Measurements from ENCODE around the gene LRIG1.

Gene LRIG1

DNA sequence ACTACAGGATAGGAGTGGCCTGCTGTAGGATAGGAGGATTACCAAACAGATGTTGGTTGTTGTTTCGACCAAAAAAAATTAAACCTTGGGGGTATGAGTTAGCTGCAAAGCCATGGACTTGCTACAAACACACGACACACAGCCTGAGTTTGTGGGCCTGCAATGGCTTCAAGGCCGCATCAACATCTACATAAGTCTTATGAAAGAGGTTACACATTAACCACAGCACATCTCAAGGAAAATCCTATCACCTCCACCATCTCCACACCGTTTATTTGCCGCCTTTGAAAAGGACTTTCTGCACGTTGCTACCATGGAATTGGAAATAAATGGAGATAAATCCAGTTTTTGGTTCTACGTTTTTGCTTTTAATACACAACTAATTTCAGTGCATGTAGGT, 23.0 kb downstream of the LRIG1 start:
- H4K20me1 ChIP-seq (ENCODE audit: control insufficient read depth, insufficient read depth, low read depth, low read length) = peaks cover 43% of the 10 kb centered on the region
- no peaks in the 10 kb centered on the region for H3K9me2 ChIP-seq (replicated peaks; ENCODE audit: control insufficient read depth, low read length)
- peaks cover 13% of the 10 kb centered on the region; the same call in 1 of the 2 replicates for H3K9me3 ChIP-seq (ENCODE audit: control insufficient read depth, insufficient read depth, low read length)
- no peak overlapping the region for H3K4me3 ChIP-seq (ENCODE audit: low read length)
- H3K4me2 ChIP-seq (ENCODE audit: low read length) = no peak overlapping the region
- H3K36me3 ChIP-seq (ENCODE audit: control insufficient read depth, low read length) = peaks cover 43% of the 10 kb centered on the region
- H3K27me3 ChIP-seq (ENCODE audit: control insufficient read depth, low read length) = no peaks in the 10 kb centered on the region
- TF ChIP-seq CTCF (IDR thresholded peaks at IDR 0.05; ENCODE audit: low read depth, low read length, poor library complexity, severe bottlenecking) (no peak), EZH2phosphoT487 (IDR thresholded peaks at IDR 0.05; ENCODE audit: borderline replicate concordance, low read length) (no peak)
- peaks cover 100% of the 10 kb centered on the region for H3K79me2 ChIP-seq (ENCODE audit: control insufficient read depth, low read length)
- H3K27ac ChIP-seq (ENCODE audit: low read depth, low read length) = no peak overlapping the region
- peaks cover 100% of the 10 kb centered on the region for H3K4me1 ChIP-seq (ENCODE audit: control insufficient read depth, low read length)
- H3F3A ChIP-seq (ENCODE audit: control insufficient read depth, insufficient read depth) = peaks cover 4% of the 10 kb centered on the region; the same call in 1 of the 2 replicates

GRCh38 chr3:66476852-66477381, 23.9 kb downstream of the LRIG1 start:
- H3K4me1 ChIP-seq (ENCODE audit: control insufficient read depth, low read length) = peaks cover 100% of the 10 kb centered on the region
- no peak for TF ChIP-seq EZH2phosphoT487 (IDR thresholded peaks at IDR 0.05; ENCODE audit: borderline replicate concordance, low read length)
- TF ChIP-seq CTCF (IDR thresholded peaks at IDR 0.05; ENCODE audit: low read depth, low read length, poor library complexity, severe bottlenecking) = no peak
- H3K4me3 ChIP-seq (ENCODE audit: low read length) = no peak overlapping the region
- peaks cover 4% of the 10 kb centered on the region; the same call in 1 of the 2 replicates for H3F3A ChIP-seq (ENCODE audit: control insufficient read depth, insufficient read depth)
- H3K4me2 ChIP-seq (ENCODE audit: low read length) = no peak overlapping the region
- H3K79me2 ChIP-seq (ENCODE audit: control insufficient read depth, low read length) = peaks cover 100% of the 10 kb centered on the region
- H4K20me1 ChIP-seq (ENCODE audit: control insufficient read depth, insufficient read depth, low read depth, low read length) = peaks cover 44% of the 10 kb centered on the region
- H3K9me3 ChIP-seq (ENCODE audit: control insufficient read depth, insufficient read depth, low read length) = peaks cover 13% of the 10 kb centered on the region; the same call in 1 of the 2 replicates
- H3K36me3 ChIP-seq (ENCODE audit: control insufficient read depth, low read length) = peaks cover 36% of the 10 kb centered on the region
- no peaks in the 10 kb centered on the region for H3K27me3 ChIP-seq (ENCODE audit: control insufficient read depth, low read length)
- no peak overlapping the region for H3K27ac ChIP-seq (ENCODE audit: low read depth, low read length)
- no peaks in the 10 kb centered on the region for H3K9me2 ChIP-seq (replicated peaks; ENCODE audit: control insufficient read depth, low read length)

DNA sequence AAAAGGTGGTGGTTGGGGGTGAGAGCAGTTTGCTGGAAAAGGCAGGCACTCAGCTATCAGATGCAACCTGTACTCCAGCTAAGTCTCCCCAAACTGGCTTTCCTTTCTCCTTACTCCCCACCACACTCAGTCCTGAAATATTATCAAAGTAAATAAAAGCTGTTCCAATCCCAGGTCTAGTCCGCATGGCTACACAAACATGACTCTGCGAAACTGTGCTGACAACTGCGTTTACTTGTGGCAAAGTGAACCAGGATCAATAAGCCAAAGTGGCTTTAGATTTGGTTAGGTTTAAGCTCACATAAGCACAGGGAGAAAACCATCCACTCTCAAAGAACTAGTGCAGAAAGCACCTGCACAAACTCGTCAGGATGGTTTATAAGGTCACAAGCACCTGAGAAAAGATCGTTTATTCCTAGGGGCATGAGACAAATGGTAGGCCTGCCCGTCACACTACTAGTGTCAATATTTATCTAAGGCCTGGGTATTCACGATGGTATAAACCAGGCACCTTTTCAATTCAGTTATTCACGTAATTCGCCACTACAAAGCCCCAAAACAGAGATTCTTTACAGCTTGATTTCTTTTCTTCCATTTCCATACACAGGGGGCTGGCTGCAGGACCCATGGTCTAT, 25.3 kb downstream of the LRIG1 start:
- peak overlapping the region; percentile 51 for H3K4me3 ChIP-seq (ENCODE audit: low read length)
- H3K79me2 ChIP-seq (ENCODE audit: control insufficient read depth, low read length) = peaks cover 100% of the 10 kb centered on the region
- no peaks in the 10 kb centered on the region for H3K9me2 ChIP-seq (replicated peaks; ENCODE audit: control insufficient read depth, low read length)
- H3F3A ChIP-seq (ENCODE audit: control insufficient read depth, insufficient read depth) = peaks cover 7% of the 10 kb centered on the region; the same call in 1 of the 2 replicates
- H3K4me2 ChIP-seq (ENCODE audit: low read length) = peak overlapping the region; percentile 69
- H4K20me1 ChIP-seq (ENCODE audit: control insufficient read depth, insufficient read depth, low read depth, low read length) = peaks cover 48% of the 10 kb centered on the region
- no peak for TF ChIP-seq CTCF (IDR thresholded peaks at IDR 0.05; ENCODE audit: low read depth, low read length, poor library complexity, severe bottlenecking)
- TF ChIP-seq EZH2phosphoT487 (IDR thresholded peaks at IDR 0.05; ENCODE audit: borderline replicate concordance, low read length) = no peak
- peaks cover 9% of the 10 kb centered on the region; the same call in 1 of the 2 replicates for H3K9me3 ChIP-seq (ENCODE audit: control insufficient read depth, insufficient read depth, low read length)
- H3K27ac ChIP-seq (ENCODE audit: low read depth, low read length) = 0 out of 2 replicates have a peak overlapping the region, but pooled peaks have one; percentile 35
- H3K27me3 ChIP-seq (ENCODE audit: control insufficient read depth, low read length) = no peaks in the 10 kb centered on the region
- peaks cover 22% of the 10 kb centered on the region for H3K36me3 ChIP-seq (ENCODE audit: control insufficient read depth, low read length)
- peaks cover 100% of the 10 kb centered on the region for H3K4me1 ChIP-seq (ENCODE audit: control insufficient read depth, low read length)
